Stimulated activated CD4-positive, alpha-beta T cell treated with anti-CD3 and anti-CD28 coated beads, TNF-alpha, amount 100 ng/mL, for 4 hours (primary cell): ENCODE results near the gene SLC4A11.

Experiments used
- DNase-seq, 3 experiments: peaks; one replicate each; pipeline ENCODE4 v3.0.0-alpha.2; 2020; ENCODE audit warnings: low read depth in 3 of 3

SLC4A11 gene

GRCh38 chr20:3239026-3239866 is at the start of gene SLC4A11:
Gene SLC4A11, minus strand, starts transcription at chr20:3239190. Its CDS starts 53 bp downstream, at chr20:3239137.
- no peak for DNase-seq

DNA sequence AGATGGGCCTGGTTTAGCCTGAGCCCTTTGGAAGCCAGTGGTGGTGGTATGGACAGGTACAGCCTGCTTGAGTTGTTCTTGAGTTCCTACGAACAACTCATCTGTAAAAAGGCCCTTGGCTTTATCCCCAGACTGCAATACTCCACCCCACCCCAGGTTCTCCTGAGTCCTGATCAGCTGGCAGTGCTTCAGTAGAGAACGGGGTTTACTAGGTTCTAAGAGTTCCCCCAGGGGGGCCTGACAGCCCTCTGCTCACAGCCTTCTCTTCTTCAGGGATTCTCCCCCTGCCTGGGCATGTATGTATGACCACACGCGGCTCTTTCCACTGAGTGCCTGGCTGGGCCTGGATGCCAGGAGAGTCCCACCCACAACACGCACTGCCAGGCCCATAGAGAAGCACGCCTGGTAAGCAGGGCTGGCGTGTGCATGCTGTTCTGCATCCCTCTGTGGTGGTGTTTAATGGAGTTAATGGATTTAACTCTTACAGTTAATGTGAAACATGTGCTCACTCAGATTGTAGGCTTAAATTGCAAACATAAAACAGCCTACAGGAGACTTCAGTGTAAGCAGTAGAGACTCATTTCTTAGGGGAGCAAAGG is 44.3 kb upstream of the SLC4A11 start:
- DNase-seq, result no peak

DNA sequence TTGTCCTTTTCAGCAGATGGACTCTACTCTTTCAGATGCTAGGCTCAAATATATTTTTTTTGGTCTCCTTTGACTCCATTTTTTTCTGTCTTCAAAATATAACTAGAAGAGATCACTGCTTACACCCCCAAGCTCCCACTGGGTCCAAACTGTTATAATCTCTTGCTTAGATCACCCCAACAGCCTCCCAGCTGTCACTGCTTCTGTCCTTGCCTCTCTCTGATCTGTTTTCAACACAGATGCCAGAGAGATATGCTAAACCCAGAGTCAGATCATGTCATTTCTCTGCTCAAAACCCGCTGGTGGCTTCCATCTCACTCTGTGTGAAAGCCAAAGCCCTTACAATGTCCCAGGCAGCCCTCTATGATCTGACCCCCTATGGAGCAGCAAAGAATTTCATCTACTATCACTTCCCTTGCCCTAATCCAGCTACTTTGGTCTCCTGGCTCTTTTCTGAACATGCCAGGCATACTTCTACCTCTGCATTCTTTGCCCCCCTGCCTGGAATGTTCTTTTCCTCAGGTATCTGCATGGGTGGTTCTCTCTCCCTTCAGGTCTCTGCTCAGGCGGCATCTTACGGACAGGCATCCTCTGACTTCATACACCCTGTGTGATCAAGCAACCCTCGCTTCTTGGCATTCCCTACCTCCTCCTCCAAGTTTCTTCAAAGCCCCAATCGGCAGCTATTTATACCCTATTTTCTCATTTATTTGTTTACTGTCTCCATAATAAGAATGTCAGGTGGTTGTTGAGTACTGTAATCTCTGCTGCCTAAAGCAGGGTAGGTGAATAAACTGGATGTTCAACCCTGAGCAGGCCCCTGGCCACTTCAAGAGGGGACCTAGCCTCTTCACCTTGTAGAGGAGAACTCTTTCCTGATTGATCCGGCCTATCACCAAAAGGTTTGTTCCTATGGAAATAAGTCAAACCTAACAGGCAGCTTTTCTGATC is 43.6 kb upstream of the SLC4A11 start:
- DNase-seq, result no peak

DNA sequence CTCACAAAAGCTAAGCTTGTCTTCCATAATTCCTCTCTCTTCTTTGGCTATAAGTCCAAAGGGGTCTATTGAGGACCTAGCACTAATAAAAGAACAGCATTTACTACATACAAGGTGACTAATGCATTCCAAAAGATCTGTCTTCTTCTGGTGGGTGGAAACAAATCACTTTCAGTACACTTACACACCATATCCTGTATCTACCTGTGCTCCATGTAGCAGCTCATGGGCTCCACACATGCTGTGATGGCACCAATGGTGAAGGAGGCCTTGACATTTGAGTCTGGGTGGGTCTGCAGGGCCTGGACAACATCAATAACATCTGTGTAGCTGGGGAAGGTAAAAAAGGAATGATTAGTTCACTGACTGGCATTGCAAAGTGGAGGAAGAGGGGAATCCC is 42.4 kb upstream of the SLC4A11 start:
- no peak for DNase-seq

DNA sequence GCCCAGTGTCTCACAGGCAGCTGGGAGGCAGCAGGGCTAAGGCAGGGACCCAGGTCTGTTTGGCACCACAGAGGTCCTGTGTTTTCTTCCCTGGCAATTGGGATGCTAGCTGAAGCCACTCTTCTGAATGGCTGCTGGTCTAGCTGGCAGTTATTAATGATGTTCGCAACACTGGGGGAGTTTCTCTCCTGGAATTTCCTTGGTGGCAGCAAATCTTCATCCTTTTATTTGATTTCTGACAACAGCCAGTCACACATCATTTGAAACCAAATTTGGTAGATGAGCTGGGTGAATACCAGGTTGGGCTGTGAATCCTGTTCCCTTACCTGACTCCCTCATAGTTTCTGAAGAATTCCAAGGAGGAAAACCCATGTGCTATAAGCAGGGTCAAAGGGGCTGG is 40.8 kb upstream of the SLC4A11 start:
- no peak for DNase-seq

DNA sequence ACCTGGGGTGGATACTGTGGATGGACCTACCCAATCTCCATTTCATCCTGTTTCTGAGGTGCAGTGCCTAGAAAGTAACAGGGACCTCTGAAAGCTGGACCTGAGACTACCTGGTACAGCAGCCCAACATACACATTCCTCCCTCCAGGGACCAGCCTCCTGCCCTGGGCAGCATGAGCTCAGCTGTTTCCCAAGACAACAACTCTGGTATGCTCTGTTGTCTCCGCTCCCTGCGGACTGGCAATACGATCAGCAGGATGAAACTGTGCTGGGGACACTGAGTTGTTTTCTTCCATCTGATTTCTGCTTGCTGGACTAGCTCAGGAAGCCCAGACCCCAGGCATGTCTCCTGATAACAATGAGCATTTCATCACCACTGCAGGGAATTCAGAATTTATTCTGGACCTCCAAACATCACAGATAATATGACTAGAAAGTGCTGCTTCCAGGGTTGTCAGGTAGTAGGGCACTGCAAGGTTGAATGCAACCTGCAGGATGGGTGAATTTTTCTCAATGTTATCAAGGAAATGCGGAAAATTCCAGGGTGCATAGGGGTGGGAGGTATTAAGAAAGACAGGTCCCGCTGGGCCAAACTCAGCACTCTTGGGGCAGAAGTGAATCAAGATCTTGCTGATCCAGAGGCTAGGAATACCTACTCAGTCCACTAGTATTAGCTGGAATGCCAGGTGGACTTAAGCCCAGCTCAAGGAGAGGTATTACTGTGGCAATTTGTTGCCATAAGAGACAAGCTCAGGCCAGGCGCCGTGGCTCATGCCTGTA is 38.9 kb upstream of the SLC4A11 start:
- no peak for DNase-seq

- no peak for DNase-seq
These were observed 37.7 kb upstream of the SLC4A11 start for GRCh38 chr20:3276680-3277015.

GRCh38 chr20:3275966-3276679 is 37.1 kb upstream of the SLC4A11 start:
- DNase-seq, result no peak

- no peak for DNase-seq
These were observed 36.3 kb upstream of the SLC4A11 start for GRCh38 chr20:3275064-3275935.

DNA sequence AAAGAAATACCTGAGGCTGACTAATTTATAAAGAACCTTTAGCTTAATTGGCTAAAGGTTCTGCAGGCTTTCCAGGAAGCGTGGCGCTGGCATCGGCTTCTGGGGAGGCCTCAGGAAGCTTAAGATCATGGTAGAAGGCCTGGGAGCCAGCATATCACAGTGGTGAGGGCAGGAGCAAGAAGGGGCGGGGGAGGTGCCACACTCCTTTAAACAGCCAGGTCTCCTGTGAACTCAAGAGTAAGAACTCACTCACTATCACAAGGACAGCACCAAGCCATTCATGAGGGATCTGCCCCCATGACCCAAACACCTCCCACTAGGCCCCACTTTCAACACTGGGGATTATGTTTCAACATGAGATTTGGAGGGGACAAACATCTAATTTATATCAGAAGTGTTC is 34.4 kb upstream of the SLC4A11 start:
- DNase-seq, result no peak

GRCh38 chr20:3270051-3270450 is 31.1 kb upstream of the SLC4A11 start:
- no peak for DNase-seq

GRCh38 chr20:3262566-3262965 is 23.6 kb upstream of the SLC4A11 start:
- no peak for DNase-seq

GRCh38 chr20:3258429-3258828 is 19.4 kb upstream of the SLC4A11 start:
- DNase-seq, result no peak

- no peak for DNase-seq
These were observed 16.7 kb upstream of the SLC4A11 start for GRCh38 chr20:3255728-3256127.

DNA sequence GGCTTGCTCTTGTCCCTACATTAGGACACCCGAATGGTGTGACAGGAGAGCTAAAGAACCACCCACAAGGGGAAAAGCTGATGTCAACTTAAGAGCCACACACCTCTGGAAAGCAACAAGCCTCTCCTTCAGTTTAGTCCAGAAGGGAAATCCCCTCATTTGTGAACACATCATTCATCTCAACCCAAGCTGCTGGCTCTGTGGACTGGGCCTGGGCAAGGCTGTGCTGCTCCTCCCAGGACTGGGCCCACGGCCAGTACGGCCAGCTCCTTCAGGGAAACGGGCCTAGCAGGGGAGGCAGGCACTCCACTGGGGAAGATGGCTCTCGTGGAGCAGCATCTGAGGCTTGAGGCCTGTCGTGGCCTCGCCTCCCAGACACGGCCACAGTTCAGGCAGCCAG is 12.8 kb upstream of the SLC4A11 start:
- DNase-seq, result no peak

- DNase-seq, result no peak
These were observed 11.1 kb upstream of the SLC4A11 start for GRCh38 chr20:3250091-3250504.

DNA sequence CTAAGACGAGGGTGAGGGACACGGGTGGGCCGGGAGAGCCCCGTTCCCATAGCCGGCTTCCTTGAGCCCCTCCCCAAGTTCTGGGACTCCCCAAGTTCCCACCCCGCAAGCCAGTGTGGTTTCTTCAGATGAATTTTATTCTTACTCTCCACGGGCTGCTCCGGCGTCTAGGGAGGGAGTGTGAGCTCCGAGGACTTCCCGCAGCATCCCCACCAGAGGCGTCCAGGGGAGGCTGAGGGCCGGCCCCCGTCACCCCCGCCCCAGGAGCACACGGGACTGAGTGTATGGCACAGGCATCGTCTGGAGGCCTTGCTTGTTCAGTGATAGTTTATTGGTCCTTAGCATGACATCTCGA is 10.0 kb upstream of the SLC4A11 start:
- DNase-seq, result no peak

DNA sequence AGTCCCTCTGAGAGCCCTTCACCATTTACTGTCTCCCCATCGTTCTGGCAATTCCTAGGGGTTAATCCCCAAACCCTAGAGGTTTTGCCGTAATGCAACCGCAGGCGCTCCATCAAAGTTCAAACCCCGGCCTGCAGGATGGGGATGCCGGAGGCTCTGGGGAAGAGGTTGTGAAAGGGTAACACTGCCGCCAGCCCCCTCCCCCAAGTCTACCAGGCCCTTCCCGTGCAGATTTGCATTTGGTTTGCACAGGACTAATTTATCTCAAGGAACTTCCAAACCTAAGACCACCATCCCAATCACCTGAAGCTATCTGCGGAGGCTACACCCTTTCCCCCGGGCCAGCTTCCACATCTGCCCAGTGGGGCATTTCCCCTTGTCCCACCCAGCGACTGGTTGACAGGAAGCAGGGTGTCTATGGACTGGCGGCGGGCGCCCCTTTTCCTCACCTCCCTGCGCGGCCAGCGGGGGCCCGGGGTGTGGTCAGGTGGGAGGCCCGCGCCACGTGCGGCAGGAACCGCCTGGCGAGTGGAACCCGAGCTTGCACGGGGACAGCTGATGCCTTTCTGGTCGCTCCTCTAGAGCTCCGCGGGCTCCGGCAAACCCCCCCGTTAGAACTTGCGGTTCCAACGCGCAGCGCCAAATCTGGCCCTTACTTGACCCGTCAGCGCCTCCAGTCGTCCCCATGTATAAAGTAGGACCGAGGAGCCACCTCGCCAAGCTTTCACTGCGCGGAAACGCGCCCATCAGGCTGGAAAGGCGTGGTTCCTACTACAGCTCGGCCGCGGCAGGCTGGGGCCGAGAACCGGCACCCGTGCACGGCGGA is 9.4 kb upstream of the SLC4A11 start:
- DNase-seq, result no peak

DNA sequence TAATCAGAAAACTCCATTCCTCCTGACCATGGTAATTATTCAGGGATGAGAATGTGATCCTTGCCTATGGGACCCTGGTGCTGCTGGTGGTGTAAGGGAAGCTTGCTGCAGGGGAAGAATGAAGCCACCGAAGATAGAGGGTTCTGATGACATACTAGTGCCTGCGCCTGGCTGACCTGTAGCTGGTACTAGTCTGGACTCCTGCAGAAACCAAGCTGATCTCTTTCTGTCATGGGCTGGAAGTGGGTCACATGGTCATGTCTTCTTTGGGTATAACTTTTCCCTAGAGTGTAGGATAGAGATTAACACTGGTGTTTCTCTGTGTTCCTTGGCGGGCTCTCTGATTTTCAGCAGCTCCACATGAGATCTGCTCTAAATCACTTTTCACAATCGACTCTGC is 8.6 kb upstream of the SLC4A11 start:
- no peak for DNase-seq
